AG20443 (cell line): ENCODE measurements around the gene TRIO.

Experiments used
- DNase-seq: peaks from one replicate; pipeline ENCODE4 v3.0.0; 2012; ENCODE audit warnings: low spot score, mixed read lengths

The TRIO gene

GRCh38 chr5:14168144-14168792, 25.1 kb downstream of the TRIO start:
- DNase-seq, result no peak

- DNase-seq, result no peak
These were observed 25.7 kb downstream of the TRIO start for GRCh38 chr5:14168793-14169262.

GRCh38 chr5:14171046-14171445, 27.9 kb downstream of the TRIO start:
- peak; percentile 39 for DNase-seq

- peak; percentile 44 for DNase-seq
These were observed 28.5 kb downstream of the TRIO start for GRCh38 chr5:14171621-14172020.

GRCh38 chr5:14172149-14172795, 29.1 kb downstream of the TRIO start:
- no peak for DNase-seq

- DNase-seq, result no peak
These were observed 30.5 kb downstream of the TRIO start for GRCh38 chr5:14173377-14174229.

GRCh38 chr5:14174230-14174636, 31.1 kb downstream of the TRIO start:
- DNase-seq, result no peak

- DNase-seq, result no peak
These were observed 32.2 kb downstream of the TRIO start for GRCh38 chr5:14175381-14175780.

- no peak for DNase-seq
These were observed 33.7 kb downstream of the TRIO start for GRCh38 chr5:14176888-14177287.

GRCh38 chr5:14177634-14178033, 34.5 kb downstream of the TRIO start:
- DNase-seq, result no peak

- no peak for DNase-seq
These were observed 34.9 kb downstream of the TRIO start for GRCh38 chr5:14178091-14178490.

GRCh38 chr5:14178671-14179211, 35.6 kb downstream of the TRIO start:
- peak; percentile 60 for DNase-seq

GRCh38 chr5:14179446-14179845, 36.3 kb downstream of the TRIO start:
- DNase-seq, result no peak

GRCh38 chr5:14180437-14180836, 37.3 kb downstream of the TRIO start:
- no peak for DNase-seq

GRCh38 chr5:14181299-14181968, 38.3 kb downstream of the TRIO start:
- DNase-seq, result no peak

GRCh38 chr5:14182761-14183160, 39.6 kb downstream of the TRIO start:
- DNase-seq, result no peak

- peak; percentile 59 for DNase-seq
These were observed 40.2 kb downstream of the TRIO start for GRCh38 chr5:14183187-14183939.

- no peak for DNase-seq
These were observed 40.9 kb downstream of the TRIO start for GRCh38 chr5:14184082-14184481.

GRCh38 chr5:14184725-14185124, 41.6 kb downstream of the TRIO start:
- DNase-seq, result peak; percentile 72

GRCh38 chr5:14185326-14186058, 42.4 kb downstream of the TRIO start:
- peak; percentile 51 for DNase-seq
